HepG2 (cell line): Measurements from ENCODE around the gene GPBAR1.

Source experiments
- ZNF292 ChIP-seq: sonication (generic); formaldehyde crosslinking; IDR thresholded peaks from 2 replicates; pipeline ENCODE4 v1.8.1; 2022; ENCODE audit warnings: mild to moderate bottlenecking, low read depth, missing genetic modification reagents, borderline replicate concordance
- TF ChIP-seq, protein P1 (sequence below), 2 experiments: IDR thresholded peaks; 2 replicates each; pipeline ENCODE4 v1.6.1; 2011 to 2012; ENCODE audit warnings: low read length in 2 of 2, borderline replicate concordance in 1 of 2, low read depth in 1 of 2, mild to moderate bottlenecking in 1 of 2, moderate library complexity in 1 of 2
- TF ChIP-seq, protein P2 (sequence below): sonication (generic); formaldehyde crosslinking; conservative IDR thresholded peaks from 2 replicates; pipeline ENCODE4 v1.8.0; 2022; ENCODE audit warnings: low read depth, missing genetic modification reagents
- TF ChIP-seq, protein P3 (sequence below): sonication (generic); formaldehyde crosslinking; IDR thresholded peaks from 2 replicates; pipeline ENCODE4 v1.5.0; 2020; ENCODE audit warnings: mild to moderate bottlenecking, missing genetic modification reagents, moderate library complexity

DNA sequence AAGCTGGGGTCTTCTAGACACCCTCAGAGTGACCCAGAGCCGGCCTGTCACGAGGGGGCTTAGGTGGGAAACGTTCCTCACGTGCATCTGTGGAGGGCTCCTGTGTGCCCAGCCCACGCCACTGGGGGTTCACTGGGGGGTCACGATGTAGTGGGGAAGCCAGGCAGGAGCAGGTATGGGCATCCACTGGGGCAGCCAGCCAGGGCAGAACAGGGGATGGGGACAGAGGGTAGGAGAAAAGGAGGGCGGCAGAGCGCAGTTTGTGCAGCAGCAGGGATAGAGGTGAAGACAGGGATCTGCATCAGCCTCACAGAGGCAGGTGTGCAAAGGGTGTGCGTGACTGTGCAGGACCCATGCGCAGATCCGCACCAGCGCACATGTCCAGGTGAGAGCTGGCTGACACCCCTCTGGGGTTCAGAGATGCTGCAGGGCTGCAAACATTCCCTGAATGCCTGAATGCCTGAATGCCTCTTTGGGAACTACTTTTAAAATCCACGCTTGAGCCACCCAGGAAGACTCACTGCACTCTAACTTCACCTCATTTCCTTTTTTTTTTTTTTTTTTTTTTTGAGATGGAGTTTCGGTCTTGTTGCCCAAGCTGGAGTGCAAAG, 19.6 kb downstream of the GPBAR1 start:
- TF ChIP-seq, protein P1, sequence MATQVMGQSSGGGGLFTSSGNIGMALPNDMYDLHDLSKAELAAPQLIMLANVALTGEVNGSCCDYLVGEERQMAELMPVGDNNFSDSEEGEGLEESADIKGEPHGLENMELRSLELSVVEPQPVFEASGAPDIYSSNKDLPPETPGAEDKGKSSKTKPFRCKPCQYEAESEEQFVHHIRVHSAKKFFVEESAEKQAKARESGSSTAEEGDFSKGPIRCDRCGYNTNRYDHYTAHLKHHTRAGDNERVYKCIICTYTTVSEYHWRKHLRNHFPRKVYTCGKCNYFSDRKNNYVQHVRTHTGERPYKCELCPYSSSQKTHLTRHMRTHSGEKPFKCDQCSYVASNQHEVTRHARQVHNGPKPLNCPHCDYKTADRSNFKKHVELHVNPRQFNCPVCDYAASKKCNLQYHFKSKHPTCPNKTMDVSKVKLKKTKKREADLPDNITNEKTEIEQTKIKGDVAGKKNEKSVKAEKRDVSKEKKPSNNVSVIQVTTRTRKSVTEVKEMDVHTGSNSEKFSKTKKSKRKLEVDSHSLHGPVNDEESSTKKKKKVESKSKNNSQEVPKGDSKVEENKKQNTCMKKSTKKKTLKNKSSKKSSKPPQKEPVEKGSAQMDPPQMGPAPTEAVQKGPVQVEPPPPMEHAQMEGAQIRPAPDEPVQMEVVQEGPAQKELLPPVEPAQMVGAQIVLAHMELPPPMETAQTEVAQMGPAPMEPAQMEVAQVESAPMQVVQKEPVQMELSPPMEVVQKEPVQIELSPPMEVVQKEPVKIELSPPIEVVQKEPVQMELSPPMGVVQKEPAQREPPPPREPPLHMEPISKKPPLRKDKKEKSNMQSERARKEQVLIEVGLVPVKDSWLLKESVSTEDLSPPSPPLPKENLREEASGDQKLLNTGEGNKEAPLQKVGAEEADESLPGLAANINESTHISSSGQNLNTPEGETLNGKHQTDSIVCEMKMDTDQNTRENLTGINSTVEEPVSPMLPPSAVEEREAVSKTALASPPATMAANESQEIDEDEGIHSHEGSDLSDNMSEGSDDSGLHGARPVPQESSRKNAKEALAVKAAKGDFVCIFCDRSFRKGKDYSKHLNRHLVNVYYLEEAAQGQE (IDR thresholded peaks at IDR 0.05; ENCODE audit: borderline replicate concordance in 1 of 2, low read depth in 1 of 2, low read length in 2 of 2) = no peak
- no peak for TF ChIP-seq ZNF292 (CRISPR knock-in tag)
- TF ChIP-seq, protein P2, sequence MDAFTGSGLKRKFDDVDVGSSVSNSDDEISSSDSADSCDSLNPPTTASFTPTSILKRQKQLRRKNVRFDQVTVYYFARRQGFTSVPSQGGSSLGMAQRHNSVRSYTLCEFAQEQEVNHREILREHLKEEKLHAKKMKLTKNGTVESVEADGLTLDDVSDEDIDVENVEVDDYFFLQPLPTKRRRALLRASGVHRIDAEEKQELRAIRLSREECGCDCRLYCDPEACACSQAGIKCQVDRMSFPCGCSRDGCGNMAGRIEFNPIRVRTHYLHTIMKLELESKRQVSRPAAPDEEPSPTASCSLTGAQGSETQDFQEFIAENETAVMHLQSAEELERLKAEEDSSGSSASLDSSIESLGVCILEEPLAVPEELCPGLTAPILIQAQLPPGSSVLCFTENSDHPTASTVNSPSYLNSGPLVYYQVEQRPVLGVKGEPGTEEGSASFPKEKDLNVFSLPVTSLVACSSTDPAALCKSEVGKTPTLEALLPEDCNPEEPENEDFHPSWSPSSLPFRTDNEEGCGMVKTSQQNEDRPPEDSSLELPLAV = no peak
- TF ChIP-seq, protein P3, sequence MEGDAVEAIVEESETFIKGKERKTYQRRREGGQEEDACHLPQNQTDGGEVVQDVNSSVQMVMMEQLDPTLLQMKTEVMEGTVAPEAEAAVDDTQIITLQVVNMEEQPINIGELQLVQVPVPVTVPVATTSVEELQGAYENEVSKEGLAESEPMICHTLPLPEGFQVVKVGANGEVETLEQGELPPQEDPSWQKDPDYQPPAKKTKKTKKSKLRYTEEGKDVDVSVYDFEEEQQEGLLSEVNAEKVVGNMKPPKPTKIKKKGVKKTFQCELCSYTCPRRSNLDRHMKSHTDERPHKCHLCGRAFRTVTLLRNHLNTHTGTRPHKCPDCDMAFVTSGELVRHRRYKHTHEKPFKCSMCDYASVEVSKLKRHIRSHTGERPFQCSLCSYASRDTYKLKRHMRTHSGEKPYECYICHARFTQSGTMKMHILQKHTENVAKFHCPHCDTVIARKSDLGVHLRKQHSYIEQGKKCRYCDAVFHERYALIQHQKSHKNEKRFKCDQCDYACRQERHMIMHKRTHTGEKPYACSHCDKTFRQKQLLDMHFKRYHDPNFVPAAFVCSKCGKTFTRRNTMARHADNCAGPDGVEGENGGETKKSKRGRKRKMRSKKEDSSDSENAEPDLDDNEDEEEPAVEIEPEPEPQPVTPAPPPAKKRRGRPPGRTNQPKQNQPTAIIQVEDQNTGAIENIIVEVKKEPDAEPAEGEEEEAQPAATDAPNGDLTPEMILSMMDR (CRISPR knock-in tag) = no peak
